PC-3 (cell line): Measurements from ENCODE around the gene SRGAP3. TPM values are rescaled to one million over a fixed set of nuclear protein-coding genes. Genes with fewer than 3 reads are reported as not detected.

ENCODE experiments used
- ATAC-seq: fragments of 200-7000 bp; cut with Tn5 transposase; 2 replicates; pipeline ENCODE4 v1.9.1; 2020; ENCODE audit warnings: mild to moderate bottlenecking, moderate library complexity
- BruUV-seq: library from RNA; stranded (reverse); fragments of 400-500 nt; replicated peaks from 2 replicates; lab custom pipeline; 2021; lab: Mats Ljungman, UMichigan
- CTCF ChIA-PET: fragments of 300-600 bp; sonication (Branson Sonifier 250); formaldehyde crosslinking; loops from one replicate; lab custom pipeline; 2022; ENCODE audit warnings: antibody characterized with exemption; lab: Charles Lee
- POLR2A ChIA-PET: fragments of 300-600 bp; sonication (Branson Sonifier 250); formaldehyde crosslinking; loops from one replicate; lab custom pipeline; 2022; ENCODE audit warnings: antibody characterized with exemption; ENCODE audit not compliant: unreplicated experiment; lab: Charles Lee
- DNase-seq: peaks from one replicate; pipeline ENCODE4 v3.0.0-alpha.2; 2015
- H2AFZ ChIP-seq: fragments of 300-600 bp; sonication (generic); 2 replicates; pipeline ENCODE4 v1.6.0; 2016; ENCODE audit warnings: antibody characterized with exemption, low read length
- H3F3A ChIP-seq: fragments of 300-600 bp; sonication (generic); one replicate; pipeline ENCODE4 v1.6.0; 2017; ENCODE audit warnings: antibody characterized with exemption, low read length, control low read depth, mild to moderate bottlenecking; ENCODE audit not compliant: unreplicated experiment
- H3K27ac ChIP-seq: fragments of 300-600 bp; sonication (generic); 2 replicates; pipeline ENCODE4 v1.5.1; 2016; ENCODE audit warnings: mild to moderate bottlenecking, low read length
- H3K27me3 ChIP-seq: fragments of 300-600 bp; sonication (generic); 2 replicates; pipeline ENCODE4 v1.6.1; 2016; ENCODE audit warnings: low read length, mixed read lengths
- H3K36me3 ChIP-seq: fragments of 300-600 bp; sonication (generic); 2 replicates; pipeline ENCODE4 v1.6.1; 2016; ENCODE audit warnings: low read depth, mixed run types, low read length, mixed read lengths
- H3K4me1 ChIP-seq: fragments of 300-600 bp; sonication (generic); 2 replicates; pipeline ENCODE4 v1.5.1; 2016; ENCODE audit warnings: low read length; ENCODE audit not compliant: insufficient read depth
- H3K4me2 ChIP-seq: fragments of 300-600 bp; sonication (generic); 2 replicates; pipeline ENCODE4 v1.6.0; 2016; ENCODE audit warnings: low read length
- H3K4me3 ChIP-seq: fragments of 300-600 bp; sonication (generic); 2 replicates; pipeline ENCODE4 v1.5.1; 2016; ENCODE audit warnings: mild to moderate bottlenecking, low read length, mixed read lengths
- H3K79me2 ChIP-seq: fragments of 300-600 bp; sonication (generic); 2 replicates; pipeline ENCODE4 v1.6.1; 2017; ENCODE audit warnings: low read length, mixed read lengths
- H3K9ac ChIP-seq: fragments of 300-600 bp; sonication (generic); 2 replicates; pipeline ENCODE4 v1.6.0; 2016; ENCODE audit warnings: mild to moderate bottlenecking, low read length
- H3K9me2 ChIP-seq: fragments of 300-600 bp; sonication (generic); replicated peaks from 2 replicates; pipeline ENCODE4 v1.6.1; 2016; ENCODE audit warnings: mixed run types, low read length, mixed read lengths
- H3K9me3 ChIP-seq: fragments of 300-600 bp; sonication (generic); 2 replicates; pipeline ENCODE4 v1.6.1; 2016; ENCODE audit warnings: low read length, mixed read lengths
- H4K20me1 ChIP-seq: fragments of 300-600 bp; sonication (generic); 2 replicates; pipeline ENCODE4 v1.6.1; 2016; ENCODE audit warnings: low read length, mixed read lengths
- CTCF ChIP-seq: fragments of 300-600 bp; sonication (generic); conservative IDR thresholded peaks from 2 replicates; pipeline ENCODE4 v1.5.1; 2017; ENCODE audit warnings: antibody characterized with exemption, low read depth, mild to moderate bottlenecking, low read length
- EZH2 ChIP-seq: fragments of 300-600 bp; sonication (generic); IDR thresholded peaks from one replicate; pipeline ENCODE4 v1.6.1; 2017; ENCODE audit warnings: antibody characterized with exemption, mild to moderate bottlenecking, low read length; ENCODE audit not compliant: unreplicated experiment
- EZH2phosphoT487 ChIP-seq: fragments of 300-600 bp; sonication (generic); IDR thresholded peaks from 2 replicates; pipeline ENCODE4 v1.6.1; 2018; ENCODE audit warnings: mild to moderate bottlenecking, antibody characterized with exemption, low read length, borderline replicate concordance
- intact Hi-C: fragments of 100-400 bp; cut with micrococcal nuclease; formaldehyde crosslinking; loops from 2 replicates; pipeline ENCODE4 v1.9.0; 2023
- total RNA-seq: library from RNA; depleted of rRNA; stranded (reverse); fragments of >200 nt; gene quantifications from 2 replicates; pipeline ENCODE4 v1.2.3, GENCODE V29; 2014

SRGAP3 gene
- total RNA-seq, 1 experiment from 2014 or later = 7.5 TPM

DNA sequence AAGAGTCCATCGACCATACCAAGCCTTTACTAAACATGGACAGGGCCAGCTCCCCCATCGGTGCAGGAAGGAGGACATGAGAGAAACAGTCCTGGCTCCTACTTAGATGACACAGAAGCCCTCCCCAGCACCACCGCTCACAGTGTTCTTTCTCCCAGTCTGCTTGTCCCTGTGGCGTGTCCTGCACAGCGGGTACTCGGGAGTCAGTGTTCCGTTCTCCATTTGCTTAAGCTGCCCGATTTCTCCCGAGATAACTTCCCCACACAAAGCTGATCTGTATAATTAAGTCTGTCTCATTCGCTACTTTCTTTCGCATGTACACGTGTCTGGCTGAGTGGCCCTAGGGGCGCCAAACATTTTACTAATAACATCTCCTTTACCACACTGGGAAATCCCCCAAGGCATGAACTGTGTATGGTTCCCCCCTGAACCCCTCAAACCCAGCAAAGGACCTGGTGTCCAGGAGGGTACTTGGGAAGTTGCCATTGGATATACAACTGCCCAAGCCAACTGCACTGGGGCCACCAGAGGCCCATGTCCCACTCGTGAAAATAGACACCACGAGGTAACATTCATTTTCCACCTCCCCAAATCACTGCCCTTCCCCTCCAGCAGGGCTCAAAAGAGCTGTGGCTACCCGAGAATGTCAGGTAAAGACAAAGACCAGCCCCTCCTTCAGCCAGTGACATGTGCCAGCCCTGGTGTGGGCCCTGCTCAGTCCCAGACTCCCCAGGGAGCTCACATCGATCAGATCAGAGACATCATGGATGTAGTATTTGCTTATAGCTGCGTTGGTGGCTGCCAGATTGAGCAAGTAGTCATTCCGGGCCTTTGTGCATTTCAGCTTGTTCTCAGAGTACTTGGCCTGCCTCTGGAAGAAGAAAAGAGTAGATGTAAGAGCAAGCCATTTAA lies 189.7 kb downstream of the SRGAP3 start:
- H3K4me3 ChIP-seq = no peak overlapping the region
- H3K9me3 ChIP-seq = no peaks in the 10 kb centered on the region
- H3F3A ChIP-seq = no peaks in the 10 kb centered on the region
- H3K27me3 ChIP-seq = no peaks in the 10 kb centered on the region
- ATAC-seq (no peak), DNase-seq (no peak)
- intact Hi-C loops = no loop called here
- H3K9me2 ChIP-seq = no peaks in the 10 kb centered on the region
- H3K9ac ChIP-seq = no peak overlapping the region
- H3K4me1 ChIP-seq = no peaks in the 10 kb centered on the region
- H3K27ac ChIP-seq = no peak overlapping the region
- H4K20me1 ChIP-seq = no peaks in the 10 kb centered on the region
- ChIA-PET POLR2A (no interaction called here), CTCF (interaction anchor here (0.7 kb wide), 1 partner anchor 9 kb away, joined by 9 read pairs; no protein-coding TSS in a partner anchor)
- TF ChIP-seq EZH2 = no peak
- no peak for TF ChIP-seq CTCF
- no peak for TF ChIP-seq EZH2phosphoT487
- BruUV-seq = no TSS peak
- no peak overlapping the region for H3K4me2 ChIP-seq
- H2AFZ ChIP-seq = no peak overlapping the region
- H3K36me3 ChIP-seq = no peaks in the 10 kb centered on the region
- no peaks in the 10 kb centered on the region for H3K79me2 ChIP-seq

GRCh38 chr3:9056581-9056980 lies 192.9 kb downstream of the SRGAP3 start:
- TF ChIP-seq EZH2phosphoT487 (no peak), EZH2 (no peak)

GRCh38 chr3:9047452-9048346 lies 201.7 kb downstream of the SRGAP3 start:
- Histone ChIP-seq H2AFZ (no peak overlapping the region), H3K9me3 (no peaks in the 10 kb centered on the region), H3F3A (no peaks in the 10 kb centered on the region), H3K27ac (no peak overlapping the region), H3K27me3 (no peaks in the 10 kb centered on the region), H4K20me1 (no peaks in the 10 kb centered on the region), H3K9me2 (no peaks in the 10 kb centered on the region), H3K4me2 (no peak overlapping the region), H3K79me2 (no peaks in the 10 kb centered on the region), H3K9ac (no peak overlapping the region), H3K36me3 (no peaks in the 10 kb centered on the region), H3K4me3 (no peak overlapping the region), H3K4me1 (peaks cover 16% of the 10 kb centered on the region)
- DNase-seq = no peak
- no TSS peak for BruUV-seq
- ATAC-seq = no peak
- intact Hi-C loops = no loop called here
- TF ChIP-seq CTCF (no peak), EZH2phosphoT487 (no peak), EZH2 (no peak)
- CTCF ChIA-PET = no interaction called here
- POLR2A ChIA-PET = no interaction called here

More at GRCh38 chr3:9056581-9056980, 192.9 kb downstream of the SRGAP3 start:
- Histone ChIP-seq H3K9ac (no peak overlapping the region), H3K36me3 (no peaks in the 10 kb centered on the region), H3K27me3 (no peaks in the 10 kb centered on the region), H3F3A (no peaks in the 10 kb centered on the region), H3K27ac (no peak overlapping the region), H4K20me1 (no peaks in the 10 kb centered on the region), H2AFZ (no peak overlapping the region), H3K4me2 (no peak overlapping the region), H3K9me2 (no peaks in the 10 kb centered on the region), H3K79me2 (no peaks in the 10 kb centered on the region), H3K9me3 (no peaks in the 10 kb centered on the region), H3K4me1 (no peaks in the 10 kb centered on the region), H3K4me3 (no peak overlapping the region)
- DNase-seq = no peak
- no peak for ATAC-seq
- ChIA-PET POLR2A (no interaction called here), CTCF (no interaction called here)
- intact Hi-C loops = no loop called here
- no TSS peak for BruUV-seq
